Immature natural killer cell (primary cell): ENCODE measurements around the gene ZNF772. TPM values are rescaled to one million over a fixed set of nuclear protein-coding genes. Genes with fewer than 3 reads are reported as not detected.

Experiments
- polyA plus RNA-seq, 3 donors: library from polyadenylated mRNA; unstranded; fragments of 300-500 nt; fragmentation: Illumina TruSeq; gene quantifications; one replicate each; pipeline ENCODE4 v1.2.3, GENCODE V29; 2021

ZNF772 gene
- polyA plus RNA-seq, 3 donors from 2014 or later: 2.2 to 2.3 TPM; not detected in 1

Other genes starting within 250 kb of the ZNF772 start
- 1 to 10 TPM in 2 of 3 donors, not detected in 1; 1.8 to 2.5 TPM for gene AURKC, start 246.5 kb downstream of the ZNF772 start, polyA plus RNA-seq
- gene ZNF805, start 236.9 kb downstream of the ZNF772 start, polyA plus RNA-seq: 1 to 10 TPM; 1.9 to 3.0 (median 2.9) TPM
- gene ZNF460, start 197.1 kb downstream of the ZNF772 start, polyA plus RNA-seq: 1 to 10 TPM; 1.1 to 7.0 (median 4.3) TPM
- 1 to 10 TPM; 2.1 to 4.6 (median 2.5) TPM for gene ZNF543, start 157.1 kb downstream of the ZNF772 start, polyA plus RNA-seq
- gene ZNF304, start 126.3 kb downstream of the ZNF772 start, polyA plus RNA-seq: 1 to 10 TPM; 1.2 to 3.7 (median 2.0) TPM
- gene TRAPPC2B, start 114.0 kb downstream of the ZNF772 start, polyA plus RNA-seq: 10 to 100 TPM; 22.4 to 33.6 (median 30.9) TPM
- gene ZNF547, start 114.0 kb downstream of the ZNF772 start, polyA plus RNA-seq: 1 to 10 TPM in 1 of 3 donors, under 1 TPM in 2; 0.54 to 2.1 (median 0.61) TPM
- gene ZNF548, start 87.7 kb downstream of the ZNF772 start, polyA plus RNA-seq: 10 to 100 TPM; 13.4 to 16.1 (median 15.9) TPM
- 1 to 10 TPM; 4.2 to 5.4 (median 4.3) TPM for gene ZNF17, start 66.4 kb downstream of the ZNF772 start, polyA plus RNA-seq
- 10 to 100 TPM in 2 of 3 donors, 1 to 10 TPM in 1; 4.1 to 41.0 (median 27.0) TPM for gene ZNF749, start 42.2 kb downstream of the ZNF772 start, polyA plus RNA-seq
- gene VN1R1, start 20.4 kb downstream of the ZNF772 start, polyA plus RNA-seq: not detected
- 1 to 10 TPM; 1.4 to 5.8 (median 2.1) TPM for gene ZNF419, start 10.2 kb upstream of the ZNF772 start, polyA plus RNA-seq
- 10 to 100 TPM in 1 of 3 donors, 1 to 10 TPM in 2; 3.1 to 14.1 (median 3.3) TPM for gene ZNF773, start 22.4 kb upstream of the ZNF772 start, polyA plus RNA-seq
- gene ZNF549, start 49.8 kb upstream of the ZNF772 start, polyA plus RNA-seq: 1 to 10 TPM; 3.1 to 7.1 (median 6.9) TPM
- gene ZNF550, start 82.3 kb upstream of the ZNF772 start, polyA plus RNA-seq: 1 to 10 TPM; 1.5 to 7.9 (median 5.3) TPM
- gene ZNF416, start 101.3 kb upstream of the ZNF772 start, polyA plus RNA-seq: 1 to 10 TPM; 3.2 to 6.2 (median 4.1) TPM
- 1 to 10 TPM; 4.0 to 8.9 (median 5.5) TPM for gene ZIK1, start 106.6 kb upstream of the ZNF772 start, polyA plus RNA-seq
- 1 to 10 TPM; 2.9 to 8.0 (median 5.2) TPM for gene ZNF530, start 122.3 kb upstream of the ZNF772 start, polyA plus RNA-seq
- gene ZNF134, start 136.7 kb upstream of the ZNF772 start, polyA plus RNA-seq: 10 to 100 TPM; 12.8 to 13.9 (median 13.1) TPM
- 10 to 100 TPM; 10.2 to 26.4 (median 20.5) TPM for gene ZNF211, start 155.6 kb upstream of the ZNF772 start, polyA plus RNA-seq
- gene ZSCAN4, start 191.4 kb upstream of the ZNF772 start, polyA plus RNA-seq: under 1 TPM in 1 of 3 donors, not detected in 2; 0.27 TPM
- 1 to 10 TPM; 5.6 to 6.9 (median 6.0) TPM for gene ZNF551, start 204.4 kb upstream of the ZNF772 start, polyA plus RNA-seq
- 1 to 10 TPM; 1.6 to 4.2 (median 3.2) TPM for gene ZNF154, start 231.6 kb upstream of the ZNF772 start, polyA plus RNA-seq